Loucy (cell line): ENCODE data around the gene COL23A1.

Source experiments
- CTCF ChIP-seq: fragments of 200-600 bp; sonication (generic); conservative IDR thresholded peaks from 2 replicates; pipeline ENCODE4 v1.5.1; 2014; ENCODE audit warnings: mild to moderate bottlenecking, antibody characterized with exemption, low read length
- EZH2phosphoT487 ChIP-seq: fragments of 200-600 bp; IDR thresholded peaks from 2 replicates; pipeline ENCODE4 v1.6.1; 2018; ENCODE audit warnings: antibody characterized with exemption, mild to moderate bottlenecking, moderate library complexity, borderline replicate concordance

GRCh38 chr5:178465228-178465860, 124.8 kb downstream of the COL23A1 start:
- no peak for TF ChIP-seq CTCF
- no peak for TF ChIP-seq EZH2phosphoT487
